Stimulated activated CD4-positive, alpha-beta T cell treated with anti-CD3 and anti-CD28 coated beads, TNF-alpha, amount 100 ng/mL, for 1 hour (primary cell): ENCODE measurements around the gene GPC5.
"Not testable (repeated sequence)": the region's sequence is repeated elsewhere in the genome, so short reads cannot be mapped to it uniquely, and the experiment has no call there.

Experiments used
- DNase-seq, 3 donors: peaks; one replicate each; pipeline ENCODE4 v3.0.0-alpha.2; 2020; ENCODE audit warnings: low read depth in 3 of 3, low spot score in 1 of 3

GPC5 gene

GRCh38 chr13:91767651-91768050 lies 369.2 kb downstream of the GPC5 start:
- DNase-seq = no peak

GRCh38 chr13:91768746-91769145 lies 370.3 kb downstream of the GPC5 start:
- DNase-seq = no peak

- DNase-seq = no peak
These were observed 372.8 kb downstream of the GPC5 start for GRCh38 chr13:91771229-91771628.

DNA sequence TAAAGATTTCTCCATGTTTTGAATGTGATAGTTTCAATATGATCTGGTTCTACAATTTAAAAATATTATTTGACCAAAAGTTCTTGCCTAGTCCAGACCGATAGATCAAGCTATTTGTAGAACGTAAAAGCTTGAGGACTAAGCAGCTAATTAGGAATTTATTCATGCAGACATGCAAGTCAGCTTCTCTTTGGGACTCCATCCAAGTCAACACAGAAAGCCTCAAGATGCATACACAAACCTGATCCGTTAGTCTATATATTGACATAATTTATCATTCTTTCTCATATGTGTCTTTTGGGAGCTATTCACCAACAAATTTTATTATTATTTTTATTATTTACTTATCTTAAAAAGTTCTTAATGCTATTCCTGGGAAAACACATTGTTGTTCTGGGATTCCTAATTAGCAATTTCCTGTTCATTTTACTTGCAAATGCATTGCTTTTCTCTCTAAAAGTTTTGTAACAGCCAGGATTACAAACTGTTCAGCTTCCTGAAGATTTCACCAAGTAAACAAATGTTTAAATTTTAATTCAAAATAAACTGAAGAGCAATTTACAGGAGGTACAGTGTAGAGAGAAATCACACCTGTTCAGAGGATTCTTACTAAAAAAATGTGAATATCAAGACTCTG lies 375.3 kb downstream of the GPC5 start:
- no peak for DNase-seq

DNA sequence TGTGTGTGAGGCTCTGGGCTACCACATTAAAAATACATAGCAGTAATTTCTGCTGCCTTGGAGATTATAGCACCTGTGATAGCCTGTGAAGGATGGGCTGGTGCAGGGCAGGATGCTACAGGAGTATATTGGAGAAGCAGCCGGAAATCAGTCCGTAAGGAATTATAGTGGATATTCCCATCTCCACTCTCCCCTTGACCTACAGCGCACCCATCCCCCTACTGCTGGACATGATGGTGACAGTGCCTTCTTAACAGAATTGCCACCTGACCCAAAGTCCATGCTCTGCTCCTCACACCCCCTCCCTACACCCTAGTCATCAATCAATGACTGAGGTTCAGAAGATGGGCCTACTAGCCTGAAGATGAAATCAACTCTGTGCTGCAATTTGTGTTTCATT lies 376.0 kb downstream of the GPC5 start:
- no peak for DNase-seq

GRCh38 chr13:91776611-91777193 lies 378.3 kb downstream of the GPC5 start:
- DNase-seq = no peak

DNA sequence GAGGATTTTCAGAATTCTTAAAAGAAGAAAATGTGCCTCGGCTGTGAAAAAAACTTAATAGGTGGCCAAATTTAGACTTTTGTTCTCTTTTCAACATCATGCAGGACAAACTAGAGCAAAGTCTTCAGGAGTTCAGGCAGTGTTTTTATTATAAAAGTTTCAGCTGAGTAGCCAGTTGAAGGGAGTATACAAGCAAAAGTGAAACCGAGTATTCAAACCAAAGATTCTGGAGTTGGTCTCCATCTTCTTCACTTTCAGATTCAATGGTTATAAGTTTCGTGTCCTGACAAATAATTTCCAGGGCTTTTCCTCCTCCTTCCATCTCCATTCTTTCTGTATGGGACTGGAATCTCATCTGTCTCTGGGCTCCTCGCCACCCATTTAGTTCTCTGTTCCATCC lies 379.7 kb downstream of the GPC5 start:
- no peak for DNase-seq

GRCh38 chr13:91781982-91782691 lies 383.7 kb downstream of the GPC5 start:
- DNase-seq = not testable (repeated sequence)

- no peak for DNase-seq
These were observed 387.2 kb downstream of the GPC5 start for GRCh38 chr13:91785431-91786119.

DNA sequence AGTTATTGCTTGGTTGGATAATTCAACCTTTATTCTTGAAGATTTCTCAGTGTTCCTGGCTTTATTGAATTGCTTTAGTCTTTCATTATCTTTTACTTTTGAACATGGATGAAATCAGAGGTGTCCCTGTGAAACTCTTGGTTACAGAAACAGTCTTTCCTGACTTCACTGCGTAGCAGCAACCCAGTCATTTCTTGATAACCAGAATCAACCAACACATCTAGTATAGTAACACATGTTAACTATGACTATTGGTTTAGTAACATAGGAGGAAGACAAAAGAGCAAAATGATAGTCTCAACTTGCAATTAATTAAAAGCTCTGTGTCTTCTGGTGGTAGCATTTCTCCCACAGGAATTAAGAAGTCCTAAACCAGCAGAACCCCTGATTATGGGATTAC lies 393.6 kb downstream of the GPC5 start:
- DNase-seq = no peak

DNA sequence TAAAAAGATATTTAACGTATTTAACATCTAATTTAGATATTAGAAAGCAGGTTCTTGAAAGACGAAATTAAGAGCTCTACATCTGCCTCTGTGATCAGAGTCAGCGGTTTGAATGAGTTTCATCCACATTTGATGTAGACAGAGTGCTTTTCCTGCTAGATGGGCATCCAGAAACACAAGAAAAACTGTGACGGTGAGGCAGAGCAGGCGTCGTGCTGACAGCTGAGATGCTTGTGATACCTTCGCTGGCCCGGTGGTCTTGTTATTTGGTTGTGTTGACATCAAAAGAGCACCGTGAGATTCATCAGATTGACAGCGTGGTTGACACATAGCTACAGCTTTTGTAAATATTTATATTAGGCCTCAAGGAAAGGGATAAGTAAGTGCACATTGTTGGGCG lies 399.1 kb downstream of the GPC5 start:
- DNase-seq = no peak

GRCh38 chr13:91798338-91798737 lies 399.9 kb downstream of the GPC5 start:
- not testable (repeated sequence) for DNase-seq

GRCh38 chr13:91801772-91802171 lies 403.4 kb downstream of the GPC5 start:
- not testable (repeated sequence) for DNase-seq

GRCh38 chr13:91802957-91803356 lies 404.5 kb downstream of the GPC5 start:
- DNase-seq = no peak

- DNase-seq = no peak
These were observed 406.3 kb downstream of the GPC5 start for GRCh38 chr13:91804724-91805123.

- no peak for DNase-seq
These were observed 407.2 kb downstream of the GPC5 start for GRCh38 chr13:91805605-91806004.

GRCh38 chr13:91809161-91809560 lies 410.7 kb downstream of the GPC5 start:
- DNase-seq = no peak

- no peak for DNase-seq
These were observed 414.8 kb downstream of the GPC5 start for GRCh38 chr13:91813253-91813652.

DNA sequence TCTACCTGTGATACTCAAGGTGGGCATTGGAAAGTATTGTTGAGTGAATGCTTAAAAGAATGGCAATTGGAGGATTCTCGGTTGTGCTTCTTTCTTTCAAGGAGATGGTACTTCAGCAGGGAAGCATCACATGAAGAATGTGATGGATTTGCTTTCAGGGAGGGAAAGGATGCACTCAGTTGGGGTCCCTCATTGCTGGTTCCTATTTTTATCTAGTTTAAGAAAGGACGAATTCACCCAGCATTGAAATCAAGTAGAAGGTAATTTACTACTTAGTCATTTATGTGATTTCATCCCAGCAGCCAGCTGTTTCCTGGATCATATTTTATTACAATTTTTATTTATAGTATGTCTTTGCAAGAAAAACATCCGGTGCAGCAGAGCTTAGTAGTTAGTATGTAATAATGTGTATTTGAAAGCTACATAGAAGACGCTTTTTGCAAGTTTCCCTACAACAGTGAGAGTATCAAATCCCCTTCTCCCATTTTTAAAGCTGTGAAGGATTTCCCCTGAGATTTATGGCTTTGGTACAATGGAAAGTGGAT lies 417.9 kb downstream of the GPC5 start:
- DNase-seq = no peak

DNA sequence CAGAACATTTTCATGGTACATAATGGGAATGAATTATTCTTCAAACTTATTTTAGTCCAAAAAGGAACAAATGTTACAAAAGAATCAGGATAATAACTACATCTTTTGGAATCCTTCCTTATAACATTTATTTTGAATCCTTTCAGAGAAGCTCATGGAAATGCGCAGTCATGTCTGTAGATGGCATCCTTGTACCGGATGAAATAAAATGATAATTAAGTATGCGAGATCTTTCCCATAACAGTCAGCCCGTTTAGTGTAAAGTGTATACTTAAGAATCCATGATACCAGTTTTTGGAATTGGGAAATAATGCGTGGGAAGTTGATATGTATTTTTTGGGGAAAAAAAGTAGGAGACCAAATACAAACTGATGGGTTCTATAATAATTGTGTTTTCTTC lies 418.8 kb downstream of the GPC5 start:
- DNase-seq = no peak

DNA sequence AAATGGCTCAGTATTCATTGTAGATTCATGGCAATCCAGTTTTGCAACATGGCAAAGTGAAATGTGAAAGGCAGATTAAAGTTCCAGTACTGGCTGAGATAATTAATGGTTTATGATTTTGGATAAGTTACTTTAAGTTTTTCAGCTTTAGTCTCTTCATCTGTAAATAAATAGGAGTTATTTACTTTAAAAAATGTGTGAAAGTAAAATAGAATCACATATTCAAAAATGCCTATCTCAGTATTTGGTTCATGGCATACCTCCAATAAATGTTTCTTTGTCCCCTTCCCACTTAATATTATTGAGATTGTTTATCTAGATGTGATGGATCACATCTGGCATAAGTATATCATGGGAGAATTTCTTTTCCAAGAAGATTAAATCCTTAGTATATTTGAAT lies 426.0 kb downstream of the GPC5 start:
- no peak for DNase-seq

GRCh38 chr13:91825516-91825915 lies 427.1 kb downstream of the GPC5 start:
- no peak for DNase-seq
